AG09319 (cell line): ENCODE measurements around the gene EPC2.
"Not testable (repeated sequence)": the region's sequence is repeated elsewhere in the genome, so short reads cannot be mapped to it uniquely, and the experiment has no call there.

ENCODE experiments used
- DNase-seq: peaks from one replicate; pipeline ENCODE4 v3.0.0-alpha.2; 2010; ENCODE audit warnings: low read depth; ENCODE audit errors: extremely low read depth
- CTCF ChIP-seq: IDR thresholded peaks from 2 replicates; pipeline ENCODE4 v1.5.1; 2011; ENCODE audit warnings: low read depth, mild to moderate bottlenecking, inconsistent platforms, low read length, moderate library complexity

Gene EPC2

GRCh38 chr2:148675708-148676107 is 31.2 kb downstream of the EPC2 start:
- DNase-seq = no peak
- TF ChIP-seq CTCF = no peak

- DNase-seq = not testable (repeated sequence)
Observed at GRCh38 chr2:148678302-148679179, 34.0 kb downstream of the EPC2 start.

GRCh38 chr2:148680462-148680861 is 35.9 kb downstream of the EPC2 start:
- DNase-seq = no peak
- TF ChIP-seq CTCF = no peak

- no peak for DNase-seq
- TF ChIP-seq CTCF = no peak
Observed at GRCh38 chr2:148681443-148681842, 36.9 kb downstream of the EPC2 start.

- not testable (repeated sequence) for DNase-seq
Observed at GRCh38 chr2:148681862-148682261, 37.3 kb downstream of the EPC2 start.

GRCh38 chr2:148684507-148684906 is 40.0 kb downstream of the EPC2 start:
- DNase-seq = no peak
- TF ChIP-seq CTCF = no peak

- no peak for TF ChIP-seq CTCF
- DNase-seq = no peak
Observed at GRCh38 chr2:148687543-148687942, 43.0 kb downstream of the EPC2 start.

GRCh38 chr2:148688011-148688410 is 43.5 kb downstream of the EPC2 start:
- DNase-seq = not testable (repeated sequence)

GRCh38 chr2:148696985-148697384 is 52.4 kb downstream of the EPC2 start:
- TF ChIP-seq CTCF = no peak
- no peak for DNase-seq
